Middle frontal gyrus (tissue), 1 donor: Measurements from ENCODE around the gene PRAMEF33.
"Not testable (repeated sequence)": the region's sequence is repeated elsewhere in the genome, so short reads cannot be mapped to it uniquely, and the experiment has no call there.

Source experiments
- DNase-seq: peaks from one replicate; pipeline ENCODE4 v3.0.0-alpha.2; 2015; ENCODE audit warnings: low spot score; ENCODE audit errors: extremely low spot score

PRAMEF33 gene, protein sequence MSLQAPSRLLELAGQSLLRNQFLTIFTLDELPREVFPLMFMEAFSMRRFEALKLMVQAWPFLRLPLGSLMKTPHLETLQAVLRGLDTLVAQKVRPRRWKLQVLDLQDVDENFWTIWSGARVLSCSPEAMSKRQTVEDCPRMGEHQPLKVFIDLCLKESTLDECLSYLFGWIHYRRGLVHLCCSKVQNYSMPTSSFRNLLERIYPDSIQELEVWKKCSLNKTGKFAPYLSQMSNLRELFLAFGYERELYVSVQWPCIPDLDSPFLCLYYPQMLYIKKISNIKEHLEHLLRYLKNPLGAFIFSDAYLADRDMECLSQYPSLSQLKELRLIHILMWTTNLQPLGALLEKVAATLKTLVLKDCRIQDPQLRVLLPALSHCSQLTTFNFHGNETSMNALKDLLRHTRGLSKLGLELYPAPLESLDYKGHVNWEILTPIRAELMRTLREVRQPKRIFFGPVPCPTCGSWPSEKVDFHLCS

DNA sequence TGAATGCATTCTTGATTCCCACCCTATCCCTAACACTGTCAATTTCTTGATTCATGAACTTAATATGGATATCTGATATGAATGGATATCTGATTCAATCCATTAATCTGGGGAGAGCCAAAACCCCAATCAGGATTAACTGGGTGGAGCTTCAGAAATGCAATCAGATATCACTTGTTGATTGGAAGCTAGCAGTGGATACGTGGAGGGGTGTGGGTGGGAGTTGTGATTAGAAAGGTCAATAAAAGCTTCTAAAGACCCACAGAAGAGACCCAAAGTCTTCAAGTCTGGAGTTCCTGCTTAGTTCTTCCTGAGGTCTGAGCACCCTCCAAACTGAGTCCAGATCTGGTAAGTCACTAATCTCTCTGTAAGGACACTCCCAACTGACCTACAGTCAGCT, at the start of gene PRAMEF33:
TSS of gene PRAMEF33 (plus strand) at position 301 of the 400 bp plus-strand sequence. CDS start 2,416 bp downstream, outside the sequence.
- DNase-seq, result not testable (repeated sequence)

DNA sequence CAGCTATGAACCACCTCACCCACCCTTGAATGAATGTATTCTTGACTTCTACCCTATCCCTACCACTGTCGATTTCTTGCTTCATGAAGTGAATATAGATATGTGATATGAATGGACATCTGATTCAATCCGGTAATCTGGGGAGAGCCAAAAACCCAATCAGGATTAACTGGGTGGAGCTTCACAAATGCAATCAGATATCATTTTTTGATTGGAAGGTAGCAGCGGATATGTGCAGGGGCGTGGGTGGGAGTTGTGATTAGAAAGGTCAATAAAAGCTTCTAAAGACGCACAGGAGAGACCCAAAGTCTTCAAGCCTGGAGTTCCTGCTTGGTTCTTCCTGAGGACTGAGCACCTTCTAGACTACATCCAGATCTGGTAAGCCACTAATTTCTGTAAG, 49.4 kb upstream of the PRAMEF33 start, which contains the start of gene PRAMEF5:
TSS of gene PRAMEF5 (plus strand) at position 301 of the 400 bp plus-strand sequence. CDS start 5,071 bp downstream, outside the sequence.
- not testable (repeated sequence) for DNase-seq

DNA sequence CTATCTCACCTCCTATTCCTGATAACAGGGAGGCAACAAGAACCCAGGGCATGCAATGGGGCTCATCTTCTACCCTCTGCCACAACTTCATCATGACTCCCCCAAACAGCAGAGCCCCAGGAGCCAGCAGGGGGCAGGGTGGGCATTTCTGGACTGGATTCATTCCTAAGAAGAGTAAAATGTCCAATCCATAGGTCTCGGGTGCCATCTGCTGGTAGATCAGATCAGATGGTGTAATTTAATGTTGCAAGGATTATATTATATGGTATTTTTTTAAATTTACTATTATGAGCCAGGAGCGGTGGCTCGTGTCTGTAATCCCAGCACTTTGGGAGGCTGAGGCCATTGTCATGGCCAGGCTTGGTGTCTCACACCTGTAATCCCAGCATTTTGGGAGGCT, 38.2 kb upstream of the PRAMEF33 start:
- DNase-seq, result not testable (repeated sequence)

DNA sequence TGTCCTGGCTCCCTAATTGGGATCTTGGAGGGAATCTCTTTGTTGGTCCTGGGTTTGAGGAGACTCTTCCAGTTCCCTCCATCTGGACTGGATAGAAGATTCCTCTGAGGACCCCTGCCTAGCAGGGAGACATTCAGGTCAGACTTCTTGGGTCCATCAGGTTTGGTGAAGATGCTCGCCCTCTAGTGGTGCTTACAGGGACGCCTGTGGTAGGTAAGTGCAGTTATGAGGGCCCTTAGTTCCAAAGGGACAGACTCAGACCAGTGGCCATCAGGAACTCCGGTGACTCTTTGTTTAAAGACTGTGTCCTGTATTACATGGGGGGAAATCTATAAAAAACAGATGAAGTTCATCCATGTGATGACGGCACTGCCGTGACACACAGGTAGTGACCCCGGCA, 26.3 kb upstream of the PRAMEF33 start:
- DNase-seq, result not testable (repeated sequence)

DNA sequence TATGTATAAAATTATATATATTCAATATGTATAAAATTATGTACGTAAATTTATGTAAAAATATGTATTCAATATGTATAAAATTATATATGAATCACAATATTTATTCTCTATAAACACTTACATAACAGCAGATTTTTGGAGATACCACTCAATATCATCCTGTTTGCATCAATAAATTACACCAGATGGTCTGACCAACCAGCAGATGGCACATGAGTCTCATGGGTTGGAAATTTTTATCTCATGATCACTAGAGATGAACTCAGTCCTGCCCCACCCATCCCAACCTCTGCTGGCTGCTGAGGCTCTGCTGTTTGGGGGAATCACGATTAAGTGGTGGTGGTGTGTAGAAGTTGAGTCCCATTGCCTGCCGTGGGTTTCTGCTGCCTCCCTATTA, 23.7 kb upstream of the PRAMEF33 start:
- not testable (repeated sequence) for DNase-seq

DNA sequence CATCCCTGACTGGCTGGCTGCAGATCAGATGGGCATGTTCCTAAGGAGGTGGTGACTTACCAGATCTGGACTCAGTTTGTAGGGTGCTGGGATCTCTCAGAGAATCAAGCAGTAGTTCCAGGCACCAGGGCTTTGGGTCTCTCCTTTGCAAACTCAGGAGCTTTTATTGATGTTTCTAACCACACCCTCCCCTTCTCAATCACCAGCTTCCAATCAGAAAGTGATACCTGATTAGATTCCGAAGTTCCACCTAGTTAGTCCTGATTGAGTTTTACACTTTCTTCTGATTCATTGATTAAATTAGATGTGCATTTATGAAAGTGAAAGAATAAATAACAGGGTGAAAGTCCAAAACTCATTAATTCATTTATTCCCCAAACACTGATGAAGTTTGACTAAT, 18.3 kb upstream of the PRAMEF33 start, which contains the start of gene PRAMEF8:
TSS of gene PRAMEF8 (minus strand) at position 101 of the 400 bp plus-strand sequence. CDS start 1,046 bp downstream, outside the sequence.
- DNase-seq, result not testable (repeated sequence)

DNA sequence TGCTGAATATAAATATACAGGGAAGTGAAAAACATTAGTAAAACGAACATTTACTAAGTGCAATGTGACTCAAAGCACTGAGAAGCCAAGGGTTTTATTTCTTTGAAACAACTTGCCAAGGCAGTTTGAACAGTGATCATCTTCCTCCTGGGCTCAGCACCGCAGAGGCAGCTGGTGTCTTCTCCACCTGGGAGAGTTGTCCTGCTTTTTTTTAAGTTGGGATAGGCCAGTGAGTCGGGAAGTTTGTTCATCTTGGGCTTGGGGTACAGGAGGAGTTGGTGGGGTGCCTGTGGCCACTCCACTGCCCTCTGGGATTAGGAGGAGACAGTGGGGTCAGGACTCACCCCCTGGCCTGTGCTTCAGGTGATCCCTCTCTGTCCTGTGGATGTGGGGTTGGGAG, 14.3 kb upstream of the PRAMEF33 start:
- DNase-seq, result not testable (repeated sequence)

DNA sequence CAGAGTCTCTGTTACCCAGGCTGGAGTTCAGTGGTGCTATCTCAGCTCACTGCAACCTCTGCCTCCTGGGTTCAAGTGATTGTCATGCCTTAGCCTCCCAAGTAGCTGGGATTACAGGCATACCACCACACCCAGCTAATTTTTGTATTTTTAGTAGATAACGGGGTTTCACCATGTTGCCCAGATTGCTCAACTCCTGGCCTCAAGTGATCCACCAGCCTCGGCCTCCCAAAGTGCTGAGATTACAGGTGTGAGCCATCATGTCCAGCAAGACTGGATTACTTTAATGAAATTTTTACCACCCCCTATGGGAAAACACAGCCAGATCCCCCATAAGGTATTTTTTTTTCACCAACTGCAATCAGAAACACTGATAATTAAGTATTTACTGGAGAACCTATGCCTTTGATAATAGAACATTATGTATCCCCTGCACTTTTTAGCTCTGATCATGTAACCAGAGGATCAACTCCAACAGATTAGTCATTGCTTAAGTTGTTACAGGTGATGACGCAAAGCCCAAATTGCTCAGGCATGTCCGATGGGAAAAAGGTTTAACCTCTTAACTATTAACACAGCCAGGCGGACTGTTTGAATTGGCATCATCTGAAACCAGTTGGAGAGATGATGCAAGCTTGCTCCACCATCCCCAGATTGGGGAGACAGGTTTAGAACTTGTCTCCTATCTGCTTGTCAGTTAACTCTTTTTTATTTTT, 6.0 kb upstream of the PRAMEF33 start:
- not testable (repeated sequence) for DNase-seq

DNA sequence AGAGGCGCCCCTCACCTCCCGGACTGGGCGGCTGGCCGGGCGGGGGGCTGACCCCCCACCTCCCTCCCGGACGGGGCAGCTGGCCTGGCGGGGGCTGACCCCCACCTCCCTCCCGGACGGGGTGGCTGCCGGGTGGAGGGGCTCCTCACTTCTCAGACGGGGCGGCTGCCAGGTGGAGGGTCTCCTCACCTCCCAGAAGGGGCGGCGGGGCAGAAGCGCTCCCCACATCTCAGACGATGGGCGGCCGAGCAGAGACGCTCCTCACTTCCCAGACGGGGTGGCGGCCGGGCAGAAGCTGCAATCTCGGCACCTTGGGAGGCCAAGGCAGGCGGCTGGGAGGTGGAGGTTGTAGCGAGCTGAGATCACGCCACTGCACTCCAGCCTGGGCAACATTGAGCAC, 4.6 kb upstream of the PRAMEF33 start:
- not testable (repeated sequence) for DNase-seq

DNA sequence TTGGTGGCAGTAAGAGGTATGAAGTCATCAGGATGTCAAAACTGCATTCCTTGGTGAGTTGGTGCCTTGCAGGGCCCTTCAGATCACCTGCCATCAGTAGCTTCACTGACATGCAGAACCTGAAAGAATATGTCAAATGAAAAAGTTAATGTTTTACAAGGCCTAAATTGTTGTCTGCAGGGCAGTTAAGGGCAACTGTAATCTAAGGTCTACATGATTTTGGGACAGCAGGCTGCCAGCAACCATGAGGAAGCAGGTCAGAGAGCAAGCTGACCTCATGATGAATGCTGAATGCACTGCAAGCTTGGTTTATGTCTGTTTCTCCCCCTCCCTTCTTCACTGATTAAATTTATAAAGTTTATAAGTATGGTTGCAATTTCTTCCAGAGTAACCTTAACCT, 1.1 kb upstream of the PRAMEF33 start:
- not testable (repeated sequence) for DNase-seq

DNA sequence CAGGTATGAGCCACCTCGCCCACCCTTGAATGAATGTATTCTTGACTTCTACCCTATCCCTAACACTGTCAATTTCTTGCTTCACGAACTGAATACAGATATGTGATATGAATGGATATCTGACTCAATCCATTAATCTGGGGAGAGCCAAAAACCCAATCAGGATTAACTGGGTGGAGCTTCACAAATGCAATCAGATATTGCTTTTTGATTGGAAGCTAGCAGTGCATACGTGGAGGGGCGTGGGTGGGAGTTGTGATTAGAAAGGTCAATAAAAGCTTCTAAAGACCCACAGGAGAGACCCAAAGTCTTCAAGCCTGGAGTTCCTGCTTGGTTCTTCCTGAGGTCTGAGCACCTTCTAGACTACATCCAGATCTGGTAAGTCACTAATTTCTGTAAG, 11.9 kb downstream of the PRAMEF33 start, which contains the start of gene PRAMEF15:
TSS of gene PRAMEF15 (plus strand) at position 301 of the 400 bp plus-strand sequence. CDS start 2,827 bp downstream, outside the sequence.
- not testable (repeated sequence) for DNase-seq

DNA sequence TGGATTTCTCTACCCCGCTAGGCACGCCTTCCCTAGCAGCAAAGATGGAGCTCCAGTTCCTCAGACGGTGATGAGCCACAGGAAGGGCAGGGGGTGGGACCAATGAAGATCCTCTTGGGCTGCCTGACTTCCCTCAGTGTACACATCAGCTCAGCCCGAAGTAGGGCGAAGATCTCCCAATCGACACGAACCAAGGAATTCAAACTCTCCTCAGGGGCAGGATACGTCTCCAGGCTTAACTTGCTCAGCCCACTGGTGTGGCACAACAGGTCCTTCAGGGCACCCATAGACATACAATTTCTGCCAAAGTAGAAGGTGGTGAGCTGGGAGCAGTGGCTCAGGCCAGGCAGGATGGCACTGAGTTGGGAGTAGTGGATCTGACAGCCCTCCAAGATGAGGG, 39.2 kb downstream of the PRAMEF33 start:
- DNase-seq, result not testable (repeated sequence)

DNA sequence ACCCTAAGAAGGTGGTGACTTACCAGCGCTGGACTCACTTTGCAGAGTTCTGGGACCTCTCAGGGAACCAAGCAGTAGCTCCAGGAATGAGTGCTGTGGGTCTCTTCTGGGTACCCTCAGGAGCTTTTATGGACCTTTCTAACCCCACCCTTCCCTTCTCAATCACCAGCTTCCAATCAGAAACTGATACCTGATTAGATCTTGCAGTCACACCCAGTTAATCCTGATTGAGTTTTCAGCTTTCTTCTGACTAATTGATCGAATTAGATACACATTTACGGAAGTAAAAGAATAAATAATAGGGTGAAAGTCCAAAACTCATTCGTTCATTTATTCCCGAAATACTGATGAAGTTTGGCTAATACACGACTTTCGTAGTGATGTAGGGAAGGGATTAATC, 43.7 kb downstream of the PRAMEF33 start, which contains the start of gene PRAMEF14:
TSS of gene PRAMEF14 (minus strand) at position 101 of the 400 bp plus-strand sequence. CDS start 1,820 bp downstream, outside the sequence.
- not testable (repeated sequence) for DNase-seq

DNA sequence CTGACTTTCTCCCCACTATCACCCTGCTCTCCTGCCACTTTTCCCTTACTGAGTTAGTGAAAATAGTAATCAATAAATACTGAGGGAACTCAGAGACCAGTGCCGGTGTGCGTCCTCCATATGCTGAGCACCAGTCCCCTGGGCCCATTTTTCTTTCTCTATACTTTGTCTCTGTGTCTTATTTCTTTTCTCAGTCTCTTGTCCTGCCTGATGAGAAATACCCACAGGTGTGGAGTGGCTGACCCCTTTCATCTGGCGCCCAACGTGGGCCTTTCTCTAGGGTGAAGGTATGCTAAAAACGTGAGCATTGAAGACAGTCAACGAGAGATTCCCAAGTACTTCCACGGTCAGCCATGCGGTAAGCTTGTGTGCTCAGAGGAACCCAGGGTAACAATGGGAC, 50.1 kb downstream of the PRAMEF33 start:
- not testable (repeated sequence) for DNase-seq

DNA sequence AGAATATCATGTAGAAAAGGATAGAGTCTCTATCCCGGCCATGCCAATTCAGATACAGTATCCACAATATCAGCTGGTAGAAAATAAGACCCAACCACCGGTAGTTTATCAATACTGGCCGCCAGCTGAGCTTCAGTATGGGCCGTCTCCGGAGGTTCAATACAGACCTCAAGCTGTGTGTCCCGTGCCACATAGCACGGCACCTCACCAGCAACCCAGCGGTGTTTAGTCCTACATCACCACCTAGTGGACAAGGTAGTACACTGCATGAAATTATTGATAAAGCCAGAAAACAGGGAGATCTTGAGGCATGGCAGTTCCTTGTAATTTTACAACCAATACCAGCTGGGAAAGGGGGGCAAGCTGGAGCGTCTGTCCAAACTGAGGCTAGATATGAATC, 51.1 kb downstream of the PRAMEF33 start:
- DNase-seq, result not testable (repeated sequence)

DNA sequence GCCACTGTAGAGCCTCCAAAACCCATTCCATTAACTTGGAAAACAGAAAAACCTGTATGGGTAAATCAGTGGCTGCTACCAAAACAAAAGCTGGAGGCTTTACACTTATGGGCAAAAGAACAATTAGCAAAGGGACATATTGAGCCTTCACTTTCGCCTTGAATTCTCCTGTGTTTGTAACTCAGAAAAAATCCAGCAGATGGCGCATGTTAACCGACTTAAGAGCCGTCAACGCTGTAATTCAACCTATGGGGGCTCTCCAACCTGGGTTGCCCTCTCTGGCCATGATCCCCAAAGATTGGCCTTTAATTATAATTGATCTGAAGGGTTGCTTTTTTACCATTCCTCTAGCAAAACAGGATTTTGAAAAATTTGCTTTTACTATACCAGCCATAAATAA, 53.4 kb downstream of the PRAMEF33 start:
- DNase-seq, result peak; percentile 34
